GM20000 (cell line): ENCODE data around the gene HP1BP3.

ENCODE experiments used
- DNase-seq: peaks from one replicate; pipeline ENCODE4 v3.0.0; 2012; ENCODE audit warnings: low spot score
- TF ChIP-seq, protein P1 (sequence below): IDR thresholded peaks from 2 replicates; pipeline ENCODE4 v1.5.1; 2012; ENCODE audit warnings: mild to moderate bottlenecking, control low read depth; ENCODE audit errors: extremely low read depth, missing control alignments

Gene HP1BP3

DNA sequence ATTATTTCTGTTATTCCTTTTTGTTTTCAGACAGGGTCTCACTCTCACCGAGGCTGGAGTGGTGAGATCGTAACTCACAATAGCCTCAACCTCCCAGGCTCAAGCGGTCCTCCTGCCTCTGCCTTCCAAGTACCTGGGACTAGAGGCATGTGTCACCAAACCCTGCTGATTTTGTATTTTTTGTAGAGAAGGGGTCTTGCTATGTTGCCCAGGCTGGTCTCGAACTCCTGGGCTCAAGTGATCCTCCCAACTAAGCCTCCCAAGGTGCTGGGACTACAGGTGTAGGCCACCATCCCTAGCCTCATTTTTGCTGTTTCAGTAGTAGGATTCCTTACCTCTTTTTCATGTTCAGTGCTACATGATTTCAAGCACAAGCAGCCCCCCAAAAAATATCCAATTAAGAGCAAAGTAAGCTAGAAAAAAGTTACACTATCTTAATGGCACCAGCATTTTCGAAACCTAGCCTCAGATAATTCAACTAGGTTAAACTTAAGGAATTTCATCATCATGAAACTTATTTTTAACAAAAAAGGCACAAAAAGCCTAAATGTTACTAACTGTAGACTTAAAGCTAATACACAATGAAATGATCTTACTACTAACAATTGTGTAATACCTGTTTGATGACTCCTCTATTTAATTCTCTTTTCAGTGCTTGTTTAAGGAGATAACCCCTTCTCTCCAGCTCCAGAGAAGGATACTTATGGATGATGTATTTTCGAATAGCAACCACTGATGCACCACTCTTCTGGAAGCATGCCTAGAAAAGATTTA, 16.6 kb downstream of the HP1BP3 start:
- TF ChIP-seq, protein P1, sequence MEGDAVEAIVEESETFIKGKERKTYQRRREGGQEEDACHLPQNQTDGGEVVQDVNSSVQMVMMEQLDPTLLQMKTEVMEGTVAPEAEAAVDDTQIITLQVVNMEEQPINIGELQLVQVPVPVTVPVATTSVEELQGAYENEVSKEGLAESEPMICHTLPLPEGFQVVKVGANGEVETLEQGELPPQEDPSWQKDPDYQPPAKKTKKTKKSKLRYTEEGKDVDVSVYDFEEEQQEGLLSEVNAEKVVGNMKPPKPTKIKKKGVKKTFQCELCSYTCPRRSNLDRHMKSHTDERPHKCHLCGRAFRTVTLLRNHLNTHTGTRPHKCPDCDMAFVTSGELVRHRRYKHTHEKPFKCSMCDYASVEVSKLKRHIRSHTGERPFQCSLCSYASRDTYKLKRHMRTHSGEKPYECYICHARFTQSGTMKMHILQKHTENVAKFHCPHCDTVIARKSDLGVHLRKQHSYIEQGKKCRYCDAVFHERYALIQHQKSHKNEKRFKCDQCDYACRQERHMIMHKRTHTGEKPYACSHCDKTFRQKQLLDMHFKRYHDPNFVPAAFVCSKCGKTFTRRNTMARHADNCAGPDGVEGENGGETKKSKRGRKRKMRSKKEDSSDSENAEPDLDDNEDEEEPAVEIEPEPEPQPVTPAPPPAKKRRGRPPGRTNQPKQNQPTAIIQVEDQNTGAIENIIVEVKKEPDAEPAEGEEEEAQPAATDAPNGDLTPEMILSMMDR = no peak
- DNase-seq = no peak

DNA sequence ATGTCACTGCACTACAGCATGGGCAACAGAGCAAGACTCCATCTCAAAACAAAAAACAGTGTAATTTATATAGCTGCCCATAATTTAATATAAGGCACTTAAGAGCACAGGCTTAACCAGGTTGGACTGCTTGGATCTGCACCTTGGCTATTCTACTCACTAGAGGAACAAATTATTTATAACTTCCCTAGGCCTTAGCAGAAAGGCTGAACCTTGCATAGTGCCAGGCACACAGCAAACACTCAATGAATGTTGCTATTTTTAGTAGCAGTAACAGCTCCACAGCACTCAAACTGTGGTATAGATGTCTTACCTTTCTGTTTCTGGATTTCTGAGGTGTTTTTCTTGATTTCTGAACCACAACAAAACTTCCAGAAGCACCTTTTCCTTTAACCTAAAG, 19.8 kb downstream of the HP1BP3 start:
- TF ChIP-seq, protein P1 = no peak
- DNase-seq = no peak

DNA sequence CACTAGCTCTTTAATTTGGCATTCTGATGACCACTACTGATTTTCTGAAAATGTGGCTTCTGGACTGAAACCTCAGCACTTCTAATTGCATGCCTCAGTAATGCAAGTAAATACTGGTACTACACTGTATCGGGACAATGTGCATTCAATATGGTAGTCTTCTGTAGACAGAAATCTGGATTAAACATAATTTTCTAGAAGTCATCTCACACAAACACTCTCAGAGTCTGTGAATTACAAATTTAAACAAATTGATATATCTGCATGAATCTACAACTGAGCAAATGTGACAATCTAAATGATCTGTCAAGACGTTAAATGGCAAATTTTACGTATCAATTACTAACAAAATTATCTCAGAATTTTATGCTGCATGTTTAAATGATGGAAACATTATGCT, 23.7 kb downstream of the HP1BP3 start:
- TF ChIP-seq, protein P1 = no peak
- DNase-seq = no peak

DNA sequence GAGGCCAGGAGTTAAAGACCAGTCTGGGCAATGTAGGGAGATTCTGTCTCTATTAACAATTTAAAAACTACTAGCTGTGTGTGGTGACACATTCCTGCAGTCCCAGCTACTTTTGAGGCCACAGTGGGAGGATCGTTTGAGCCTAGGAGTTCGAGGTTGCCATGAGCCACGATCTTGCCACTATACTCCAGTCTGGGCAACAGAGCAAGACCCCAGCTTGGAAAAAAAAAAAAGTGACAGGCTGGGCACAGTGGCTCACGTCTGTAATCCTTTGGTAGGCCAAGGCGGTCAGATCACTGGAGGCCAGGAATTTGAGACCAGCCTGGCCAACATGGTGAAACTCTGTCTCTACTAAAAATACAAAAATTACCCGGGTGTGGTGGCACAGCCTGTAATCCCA, 26.8 kb downstream of the HP1BP3 start:
- no peak for DNase-seq
- TF ChIP-seq, protein P1 = no peak

DNA sequence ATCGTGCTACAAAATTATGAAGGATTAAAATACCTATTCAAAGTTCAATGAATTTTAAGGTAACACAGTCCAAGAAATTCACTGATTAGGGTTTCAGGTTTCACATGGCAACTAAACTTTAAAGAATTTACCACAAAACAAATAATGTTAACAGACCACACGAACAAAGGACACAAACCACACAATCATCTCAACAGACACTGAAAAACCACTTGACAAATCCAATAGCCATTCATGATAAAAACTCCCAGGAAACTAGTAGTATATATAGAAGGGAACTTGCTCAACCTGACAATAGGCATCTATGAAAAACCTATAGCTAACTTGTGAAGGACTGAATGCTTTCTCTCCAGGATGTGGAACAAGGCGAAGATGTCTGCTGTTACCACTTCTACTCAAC, 33.5 kb downstream of the HP1BP3 start:
- TF ChIP-seq, protein P1 = no peak
- no peak for DNase-seq

DNA sequence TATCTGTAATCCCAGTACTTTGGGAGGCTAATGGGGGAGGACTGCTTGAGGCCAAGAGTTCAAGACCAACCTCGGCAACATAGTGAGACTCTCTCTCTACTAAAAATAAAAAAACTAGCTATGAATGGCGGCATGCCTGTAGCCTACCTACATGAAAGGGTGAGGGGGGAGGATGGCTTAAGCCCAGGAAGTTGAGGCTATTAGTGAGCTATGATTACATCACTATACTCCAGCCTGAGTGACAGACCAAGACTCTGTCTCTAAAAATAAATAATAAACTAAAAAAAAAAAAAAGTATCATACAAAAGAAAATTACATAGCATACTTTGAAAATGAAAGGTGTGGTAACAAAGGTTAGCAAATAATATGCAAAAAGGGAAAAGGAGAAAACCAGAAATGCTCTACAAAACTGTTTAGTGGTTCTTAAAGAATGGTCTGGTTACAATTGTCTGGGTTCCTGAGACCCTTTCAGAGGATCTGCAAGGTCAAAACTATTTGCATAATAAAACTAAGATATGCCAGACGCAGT, 35.6 kb downstream of the HP1BP3 start:
- no peak for DNase-seq
- TF ChIP-seq, protein P1 = no peak

DNA sequence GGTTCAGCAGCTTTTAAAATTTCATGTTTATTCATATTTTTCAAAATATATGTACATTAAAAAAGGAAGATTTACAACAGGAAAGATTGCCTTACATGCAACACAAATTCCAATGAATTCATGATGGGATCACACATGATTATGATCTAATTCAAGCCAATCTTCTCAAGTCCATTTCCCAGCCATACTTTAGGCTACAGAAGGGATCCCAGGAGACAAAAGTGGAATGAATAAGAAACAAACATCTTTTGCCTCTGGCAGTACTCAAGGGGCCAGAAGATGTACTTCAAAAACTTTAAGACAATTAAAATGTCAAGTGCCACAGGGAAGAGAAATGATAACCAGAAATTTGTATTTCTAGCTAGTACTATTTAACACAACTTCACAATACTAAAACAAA, 44.4 kb downstream of the HP1BP3 start:
- TF ChIP-seq, protein P1 = no peak
- DNase-seq = no peak
